Activated B cell treated with CpG ODN at 0.5 μM for 24 hours (primary cell): ENCODE measurements around the gene LRRK2. TPM values are rescaled to one million over a fixed set of nuclear protein-coding genes. Genes with fewer than 3 reads are reported as not detected.

Experiments used
- ATAC-seq: fragments of 200-7000 bp; cut with Tn5 transposase; one replicate; pipeline ENCODE4 v1.10.0; 2021; ENCODE audit warnings: low read depth, mild to moderate bottlenecking, moderate library complexity
- CTCF ChIA-PET: fragments of 350-600 bp; sonication (Branson Sonifier 250); formaldehyde crosslinking; loops from one replicate; lab custom pipeline; 2021; ENCODE audit warnings: antibody characterized with exemption; lab: Charles Lee
- POLR2A ChIA-PET: fragments of 350-600 bp; sonication (Branson Sonifier 250); formaldehyde crosslinking; loops from one replicate; lab custom pipeline; 2021; ENCODE audit warnings: antibody characterized with exemption; lab: Charles Lee
- DNase-seq: peaks from one replicate; pipeline ENCODE4 v3.0.0; 2022
- H3K27ac Mint-ChIP-seq: one replicate; pipeline ENCODE4 v1.8.0; 2020; ENCODE audit warnings: mixed read lengths
- H3K27me3 Mint-ChIP-seq: one replicate; pipeline ENCODE4 v1.8.0; 2021; ENCODE audit warnings: mixed read lengths
- H3K36me3 Mint-ChIP-seq: one replicate; pipeline ENCODE4 v1.8.0; 2021; ENCODE audit warnings: low read depth, mixed read lengths
- H3K4me1 Mint-ChIP-seq: one replicate; pipeline ENCODE4 v1.8.0; 2021; ENCODE audit warnings: mixed read lengths
- H3K4me3 Mint-ChIP-seq: one replicate; pipeline ENCODE4 v1.8.0; 2020; ENCODE audit warnings: mild to moderate bottlenecking, mixed read lengths
- H3K9me3 Mint-ChIP-seq: one replicate; pipeline ENCODE4 v1.8.0; 2020; ENCODE audit warnings: mixed read lengths
- intact Hi-C: fragments of 100-400 bp; cut with micrococcal nuclease; formaldehyde crosslinking; loops from one replicate; pipeline ENCODE4 v1.15.1; 2024
- total RNA-seq: library from RNA; stranded (reverse); gene quantifications from 2 replicates; pipeline ENCODE4 v1.2.3, GENCODE V29; 2022
- TF ChIP-seq, protein P1 (sequence below): fragments of 200-600 bp; IDR thresholded peaks from one replicate; pipeline ENCODE4 v1.8.0; 2022; ENCODE audit warnings: antibody characterized with exemption, mild to moderate bottlenecking

Gene LRRK2
- 59.9 and 71.7 TPM in 2 replicates for total RNA-seq

- Mint-ChIP-seq H3K36me3 (peaks cover 26% of the 10 kb centered on the region), H3K4me3 (peak within 1 kb of the TSS; percentile 91), H3K27ac (peak within 1 kb of the TSS; percentile 96), H3K27me3 (no peaks in the 10 kb centered on the region), H3K4me1 (peaks cover 61% of the 10 kb centered on the region), H3K9me3 (peaks cover 7% of the 10 kb centered on the region)
- POLR2A ChIA-PET, result interaction anchor here (0.6 to 2.7 kb wide), 36 partner anchors 8 to 1963 kb away, joined by 3 to 105 read pairs (median 8); partner anchors contain the start of genes ABCD2 and SLC2A13
- TF ChIP-seq, protein P1, sequence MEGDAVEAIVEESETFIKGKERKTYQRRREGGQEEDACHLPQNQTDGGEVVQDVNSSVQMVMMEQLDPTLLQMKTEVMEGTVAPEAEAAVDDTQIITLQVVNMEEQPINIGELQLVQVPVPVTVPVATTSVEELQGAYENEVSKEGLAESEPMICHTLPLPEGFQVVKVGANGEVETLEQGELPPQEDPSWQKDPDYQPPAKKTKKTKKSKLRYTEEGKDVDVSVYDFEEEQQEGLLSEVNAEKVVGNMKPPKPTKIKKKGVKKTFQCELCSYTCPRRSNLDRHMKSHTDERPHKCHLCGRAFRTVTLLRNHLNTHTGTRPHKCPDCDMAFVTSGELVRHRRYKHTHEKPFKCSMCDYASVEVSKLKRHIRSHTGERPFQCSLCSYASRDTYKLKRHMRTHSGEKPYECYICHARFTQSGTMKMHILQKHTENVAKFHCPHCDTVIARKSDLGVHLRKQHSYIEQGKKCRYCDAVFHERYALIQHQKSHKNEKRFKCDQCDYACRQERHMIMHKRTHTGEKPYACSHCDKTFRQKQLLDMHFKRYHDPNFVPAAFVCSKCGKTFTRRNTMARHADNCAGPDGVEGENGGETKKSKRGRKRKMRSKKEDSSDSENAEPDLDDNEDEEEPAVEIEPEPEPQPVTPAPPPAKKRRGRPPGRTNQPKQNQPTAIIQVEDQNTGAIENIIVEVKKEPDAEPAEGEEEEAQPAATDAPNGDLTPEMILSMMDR, result no peak
- CTCF ChIA-PET, result interaction anchor here (0.7 to 1.9 kb wide), 10 partner anchors 14 to 89 kb away, joined by 3 to 9 read pairs (median 4); no protein-coding TSS in a partner anchor
- DNase-seq (peak; percentile 90), ATAC-seq (peak; percentile 82)
- intact Hi-C loops, result loop anchor here (1.0 kb wide), 4 partner anchors 8 to 66 kb away; no protein-coding TSS in a partner anchor
Observed at GRCh38 chr12:40224439-40225291, at the start of gene LRRK2. Gene LRRK2, plus strand, starts transcription at chr12:40224997. Its CDS starts 135 bp downstream, at chr12:40225132.

GRCh38 chr12:40175045-40175444 lies 49.8 kb upstream of the LRRK2 start:
- no peak for ATAC-seq
- DNase-seq, result no peak
- H3K9me3 Mint-ChIP-seq, result no peaks in the 10 kb centered on the region
- H3K36me3 Mint-ChIP-seq, result no peaks in the 10 kb centered on the region
- H3K27ac Mint-ChIP-seq, result no peak overlapping the region
- CTCF ChIA-PET, result no interaction called here
- no peaks in the 10 kb centered on the region for H3K27me3 Mint-ChIP-seq
- TF ChIP-seq, protein P1, result no peak
- POLR2A ChIA-PET, result interaction anchor here (1.4 to 1.5 kb wide), 2 partner anchors 16 to 17 kb away, joined by 3 to 5 read pairs; no protein-coding TSS in a partner anchor
- peaks cover 28% of the 10 kb centered on the region for H3K4me1 Mint-ChIP-seq
- H3K4me3 Mint-ChIP-seq, result no peak overlapping the region
- intact Hi-C loops, result no loop called here

GRCh38 chr12:40175489-40175888 lies 49.3 kb upstream of the LRRK2 start:
- intact Hi-C loops, result no loop called here
- ChIA-PET CTCF (no interaction called here), POLR2A (interaction anchor here (1.4 to 1.5 kb wide), 2 partner anchors 16 to 17 kb away, joined by 3 to 5 read pairs; no protein-coding TSS in a partner anchor)
- DNase-seq (no peak), ATAC-seq (no peak)
- TF ChIP-seq, protein P1, result no peak
- Mint-ChIP-seq H3K27me3 (no peaks in the 10 kb centered on the region), H3K9me3 (peaks cover 3% of the 10 kb centered on the region), H3K4me3 (no peak overlapping the region), H3K4me1 (peaks cover 26% of the 10 kb centered on the region), H3K36me3 (no peaks in the 10 kb centered on the region), H3K27ac (no peak overlapping the region)

DNA sequence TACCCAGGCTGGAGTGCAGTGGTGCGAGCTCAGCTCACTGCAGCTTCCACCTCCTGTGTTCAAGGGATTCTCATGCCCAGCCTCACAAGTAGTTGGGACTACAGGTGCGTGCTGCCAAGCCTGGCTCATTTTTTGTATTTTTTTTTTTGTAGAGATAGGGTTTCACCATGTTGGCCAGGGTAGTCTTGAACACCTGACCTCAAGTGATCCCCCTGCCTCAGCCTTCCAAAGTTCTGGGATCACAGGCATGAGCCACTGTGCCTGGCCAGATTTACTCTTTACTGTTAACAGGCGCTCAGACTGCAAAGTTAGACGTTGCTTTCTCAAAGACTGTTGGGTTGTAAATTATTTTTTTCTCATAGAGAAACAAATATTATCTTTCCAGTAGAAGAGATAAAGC lies 46.1 kb upstream of the LRRK2 start:
- ATAC-seq (no peak), DNase-seq (no peak)
- POLR2A ChIA-PET, result no interaction called here
- intact Hi-C loops, result no loop called here
- Mint-ChIP-seq H3K27ac (no peak overlapping the region), H3K36me3 (no peaks in the 10 kb centered on the region), H3K27me3 (no peaks in the 10 kb centered on the region), H3K9me3 (peaks cover 3% of the 10 kb centered on the region), H3K4me3 (no peak overlapping the region), H3K4me1 (peaks cover 12% of the 10 kb centered on the region)
- CTCF ChIA-PET, result no interaction called here
- TF ChIP-seq, protein P1, result no peak

DNA sequence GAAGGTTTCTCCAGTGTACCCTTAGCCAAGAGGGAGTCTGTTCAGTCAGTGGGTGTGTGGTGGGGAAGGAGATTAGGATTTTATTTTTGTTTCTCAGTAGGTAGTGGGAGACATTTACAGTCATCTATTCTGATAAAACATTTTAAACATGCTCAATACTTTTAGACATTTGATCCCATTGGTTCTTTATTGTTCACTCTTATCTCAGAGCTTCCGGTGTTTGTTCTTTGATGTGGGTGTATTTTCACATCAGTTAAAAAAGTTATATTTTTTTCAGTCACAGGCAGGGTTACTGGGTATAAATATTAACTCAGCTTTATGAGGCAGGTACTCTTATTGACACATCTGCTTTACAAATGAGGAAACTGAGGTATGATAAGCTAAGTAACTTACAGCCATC lies 43.3 kb upstream of the LRRK2 start:
- intact Hi-C loops, result no loop called here
- TF ChIP-seq, protein P1, result no peak
- Mint-ChIP-seq H3K27me3 (no peaks in the 10 kb centered on the region), H3K27ac (no peak overlapping the region), H3K9me3 (peaks cover 3% of the 10 kb centered on the region), H3K4me3 (no peak overlapping the region), H3K36me3 (no peaks in the 10 kb centered on the region), H3K4me1 (no peaks in the 10 kb centered on the region)
- DNase-seq, result no peak
- ATAC-seq, result no peak
- POLR2A ChIA-PET, result interaction anchor here (0.5 kb wide), 1 partner anchor 48 kb away, joined by 15 read pairs; no protein-coding TSS in a partner anchor
- CTCF ChIA-PET, result no interaction called here
